SU-DHL-6 (cell line): ENCODE data around the gene ARHGAP45.

Source experiments
- EZH2phosphoT487 ChIP-seq: fragments of 200-600 bp; sonication (generic), shearing (Covaris generic); conservative IDR thresholded peaks from 2 replicates; pipeline ENCODE4 v1.6.1; 2018; ENCODE audit warnings: mild to moderate bottlenecking, antibody characterized with exemption, low read length, moderate library complexity, mixed read lengths
- TF ChIP-seq, protein P1 (sequence below): fragments of 200-600 bp; sonication (generic); IDR thresholded peaks from one replicate; pipeline ENCODE4 v1.5.1; 2017; ENCODE audit warnings: antibody characterized with exemption, mild to moderate bottlenecking, low read length, moderate library complexity; ENCODE audit not compliant: insufficient read depth, poor library complexity, severe bottlenecking

DNA sequence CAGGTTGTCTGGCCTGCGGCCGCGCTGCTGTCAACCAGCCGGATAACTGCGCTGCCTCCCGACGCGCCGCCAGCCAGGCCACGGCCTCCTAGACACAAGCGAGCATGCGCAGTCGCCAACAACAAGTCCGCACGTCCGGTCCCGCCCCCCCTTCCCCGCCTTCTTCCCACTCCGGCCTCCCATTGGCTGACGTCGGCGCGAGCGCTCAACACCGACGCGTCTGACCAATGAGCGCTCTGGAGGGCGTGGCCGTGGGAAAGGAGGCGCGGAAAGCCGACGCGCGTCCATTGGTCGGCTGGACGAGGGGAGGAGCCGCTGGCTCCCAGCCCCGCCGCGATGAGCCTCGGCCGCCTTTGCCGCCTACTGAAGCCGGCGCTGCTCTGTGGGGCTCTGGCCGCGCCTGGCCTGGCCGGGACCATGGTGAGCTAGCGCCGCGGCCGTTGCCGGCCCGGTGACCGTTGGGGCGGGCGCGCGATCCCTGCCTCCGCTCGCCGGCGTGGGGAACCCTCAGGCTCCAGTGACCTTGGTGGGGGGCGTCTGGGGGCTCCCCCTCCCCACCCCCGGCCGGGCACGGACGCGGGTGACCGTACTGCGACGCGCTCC lies 36.8 kb downstream of the ARHGAP45 start, which contains the start of gene GPX4:
- TF ChIP-seq, protein P1, sequence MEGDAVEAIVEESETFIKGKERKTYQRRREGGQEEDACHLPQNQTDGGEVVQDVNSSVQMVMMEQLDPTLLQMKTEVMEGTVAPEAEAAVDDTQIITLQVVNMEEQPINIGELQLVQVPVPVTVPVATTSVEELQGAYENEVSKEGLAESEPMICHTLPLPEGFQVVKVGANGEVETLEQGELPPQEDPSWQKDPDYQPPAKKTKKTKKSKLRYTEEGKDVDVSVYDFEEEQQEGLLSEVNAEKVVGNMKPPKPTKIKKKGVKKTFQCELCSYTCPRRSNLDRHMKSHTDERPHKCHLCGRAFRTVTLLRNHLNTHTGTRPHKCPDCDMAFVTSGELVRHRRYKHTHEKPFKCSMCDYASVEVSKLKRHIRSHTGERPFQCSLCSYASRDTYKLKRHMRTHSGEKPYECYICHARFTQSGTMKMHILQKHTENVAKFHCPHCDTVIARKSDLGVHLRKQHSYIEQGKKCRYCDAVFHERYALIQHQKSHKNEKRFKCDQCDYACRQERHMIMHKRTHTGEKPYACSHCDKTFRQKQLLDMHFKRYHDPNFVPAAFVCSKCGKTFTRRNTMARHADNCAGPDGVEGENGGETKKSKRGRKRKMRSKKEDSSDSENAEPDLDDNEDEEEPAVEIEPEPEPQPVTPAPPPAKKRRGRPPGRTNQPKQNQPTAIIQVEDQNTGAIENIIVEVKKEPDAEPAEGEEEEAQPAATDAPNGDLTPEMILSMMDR, result no peak
- TF ChIP-seq EZH2phosphoT487, result no peak
